Trophoblast cell (in vitro differentiated cells and primary cell): ENCODE measurements around the gene TPK1.

Experiments used
- DNase-seq, 2 donors: peaks; one replicate each; pipeline ENCODE4 v3.0.0-alpha.2; 2016
- H2AFZ ChIP-seq: 2 replicates; pipeline ENCODE4 v1.6.1; 2013; ENCODE audit warnings: low read length, moderate library complexity, mild to moderate bottlenecking; ENCODE audit not compliant: insufficient read depth, poor library complexity
- H2AK5ac ChIP-seq: 2 replicates; pipeline ENCODE4 v1.6.1; 2013; ENCODE audit warnings: mild to moderate bottlenecking, low read length
- H2BK120ac ChIP-seq: 2 replicates; pipeline ENCODE4 v1.6.1; 2013; ENCODE audit warnings: low read length, mild to moderate bottlenecking, moderate library complexity; ENCODE audit not compliant: insufficient read depth, poor library complexity
- H2BK12ac ChIP-seq: 2 replicates; pipeline ENCODE4 v1.6.1; 2013; ENCODE audit warnings: mild to moderate bottlenecking, low read length, moderate library complexity
- H2BK5ac ChIP-seq: 2 replicates; pipeline ENCODE4 v1.6.1; 2013; ENCODE audit warnings: low read length, low read depth, moderate library complexity, mild to moderate bottlenecking; ENCODE audit not compliant: poor library complexity
- H3K14ac ChIP-seq: 2 replicates; pipeline ENCODE4 v1.6.1; 2013; ENCODE audit warnings: mild to moderate bottlenecking, low read length
- H3K18ac ChIP-seq: 2 replicates; pipeline ENCODE4 v1.6.1; 2013; ENCODE audit warnings: mild to moderate bottlenecking, low read length
- H3K23ac ChIP-seq: 2 replicates; pipeline ENCODE4 v1.6.1; 2013; ENCODE audit warnings: low read length
- H3K27ac ChIP-seq: 2 replicates; pipeline ENCODE4 v1.5.1; 2013; ENCODE audit warnings: low read depth, mild to moderate bottlenecking, inconsistent platforms, low read length, moderate library complexity
- H3K27me3 ChIP-seq: 2 replicates; pipeline ENCODE4 v1.6.1; 2013; ENCODE audit warnings: inconsistent platforms, mild to moderate bottlenecking, low read length, moderate library complexity; ENCODE audit not compliant: insufficient read depth
- H3K36me3 ChIP-seq, 2 experiments: 1 replicate in 1 of 2; 2 replicates in 1 of 2; pipeline ENCODE4 v1.6.1; 2013; ENCODE audit warnings: low read length in 2 of 2, mild to moderate bottlenecking in 2 of 2, moderate library complexity in 1 of 2; ENCODE audit not compliant: insufficient read depth in 2 of 2, control insufficient read depth in 1 of 2
- H3K4ac ChIP-seq: 2 replicates; pipeline ENCODE4 v1.6.1; 2013; ENCODE audit warnings: low read depth, mild to moderate bottlenecking, low read length, moderate library complexity
- H3K4me1 ChIP-seq, 2 experiments: 1 replicate in 1 of 2; 2 replicates in 1 of 2; pipeline ENCODE4 v1.6.1; 2013; ENCODE audit warnings: low read length in 2 of 2, mild to moderate bottlenecking in 2 of 2, moderate library complexity in 1 of 2; ENCODE audit not compliant: insufficient read depth in 2 of 2, control insufficient read depth in 1 of 2
- H3K4me2 ChIP-seq: 2 replicates; pipeline ENCODE4 v1.6.1; 2013; ENCODE audit warnings: inconsistent platforms, mild to moderate bottlenecking, low read length, moderate library complexity
- H3K4me3 ChIP-seq: 2 replicates; pipeline ENCODE4 v1.5.1; 2013; ENCODE audit warnings: mild to moderate bottlenecking, low read depth, low read length, inconsistent platforms
- H3K79me1 ChIP-seq: one replicate; pipeline ENCODE4 v1.6.1; 2013; ENCODE audit warnings: low read length
- H3K79me2 ChIP-seq: 2 replicates; pipeline ENCODE4 v1.6.1; 2013; ENCODE audit warnings: low read length, mild to moderate bottlenecking; ENCODE audit not compliant: control insufficient read depth, insufficient read depth, poor library complexity
- H3K9ac ChIP-seq: 2 replicates; pipeline ENCODE4 v1.6.1; 2013; ENCODE audit warnings: mild to moderate bottlenecking, low read length
- H3K9me3 ChIP-seq: 2 replicates; pipeline ENCODE4 v1.6.1; 2013; ENCODE audit warnings: low read depth, mild to moderate bottlenecking, control low read depth, inconsistent platforms, low read length; ENCODE audit not compliant: insufficient read depth
- H4K12ac ChIP-seq: 2 replicates; pipeline ENCODE4 v1.6.1; 2013; ENCODE audit warnings: low read depth, mild to moderate bottlenecking, low read length, moderate library complexity
- H4K8ac ChIP-seq: 2 replicates; pipeline ENCODE4 v1.6.1; 2013; ENCODE audit warnings: low read depth, mild to moderate bottlenecking, low read length, moderate library complexity
- H4K91ac ChIP-seq: one replicate; pipeline ENCODE4 v1.6.1; 2013; ENCODE audit warnings: low read depth, mild to moderate bottlenecking, low read length, moderate library complexity
- WGBS: extraction: QIAGEN DNeasy Blood & Tissue Kit; methylation state at CpG from one replicate; pipeline ENCODE4 v1.1.7; 2013; ENCODE audit warnings: missing lambda C conversion rate; ENCODE audit not compliant: insufficient read length, insufficient coverage; ENCODE audit errors: extremely low coverage; 5-methylcytosine and 5-hydroxymethylcytosine counted together

TPK1 gene

DNA sequence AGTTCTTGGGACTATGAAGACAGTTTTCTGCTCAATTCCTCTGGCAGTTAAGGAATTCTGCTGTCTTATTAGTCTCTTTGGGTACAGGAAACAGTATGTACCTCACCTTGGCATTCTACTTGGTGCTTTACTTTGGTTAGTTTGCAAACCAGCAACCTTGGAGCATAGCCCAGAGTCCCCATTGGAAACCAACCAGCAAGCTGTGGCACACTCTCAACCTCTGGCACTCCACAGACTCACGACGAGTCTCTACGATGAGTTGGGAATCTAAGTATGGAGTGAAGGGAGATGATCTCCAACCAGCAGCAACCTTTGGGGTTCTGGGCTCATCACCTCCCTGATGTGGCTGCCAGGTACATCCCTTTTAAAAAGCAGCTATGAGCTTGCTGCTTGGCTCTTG is 43.8 kb downstream of the TPK1 start:
- Histone ChIP-seq H3K9ac (no peak overlapping the region), H3K36me3 (no peaks in the 10 kb centered on the region), H3K4ac (no peak overlapping the region), H3K4me1 (peaks cover 8% of the 10 kb centered on the region in 2 experiments), H3K79me2 (no peaks in the 10 kb centered on the region), H4K91ac (no peak overlapping the region), H2AK5ac (no peak overlapping the region), H3K79me1 (no peaks in the 10 kb centered on the region), H3K4me3 (no peak overlapping the region), H2AFZ (no peak overlapping the region), H3K23ac (no peak overlapping the region), H2BK5ac (no peak overlapping the region), H3K27ac (no peak overlapping the region), H3K9me3 (peaks cover 3% of the 10 kb centered on the region), H4K8ac (no peak overlapping the region), H2BK120ac (no peak overlapping the region), H2BK12ac (no peak overlapping the region), H3K27me3 (no peaks in the 10 kb centered on the region), H4K12ac (no peak overlapping the region), H3K4me2 (no peak overlapping the region), H3K14ac (no peak overlapping the region), H3K18ac (no peak overlapping the region)
- no CpG with 5 or more reads among the region's 3 CpGs for WGBS
- no peak for DNase-seq

DNA sequence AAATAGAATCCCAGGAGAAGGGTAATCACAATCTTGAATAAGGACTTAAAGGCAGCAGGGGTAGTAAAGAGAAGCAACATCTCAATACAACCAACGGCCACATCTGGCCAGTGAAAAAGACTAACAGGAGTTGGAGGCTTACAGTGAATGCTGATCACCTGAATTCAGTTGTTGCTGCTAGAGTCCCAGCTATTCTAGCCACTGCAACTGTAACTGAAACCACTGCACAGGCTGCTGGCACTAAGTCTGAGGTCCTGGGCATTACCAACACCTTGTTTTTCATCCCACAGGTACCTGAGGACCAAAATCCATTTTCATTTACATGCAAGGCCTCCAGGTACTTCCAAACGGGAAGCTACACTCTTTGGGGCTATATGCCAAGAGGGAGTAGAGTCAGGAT is 44.4 kb downstream of the TPK1 start:
- Histone ChIP-seq H3K4me2 (no peak overlapping the region), H3K27me3 (no peaks in the 10 kb centered on the region), H4K12ac (no peak overlapping the region), H2BK12ac (no peak overlapping the region), H3K4me1 (peaks cover 3% of the 10 kb centered on the region in 2 experiments), H2BK120ac (no peak overlapping the region), H3K4me3 (no peak overlapping the region), H4K91ac (no peak overlapping the region), H3K79me2 (no peaks in the 10 kb centered on the region), H3K14ac (no peak overlapping the region), H3K9me3 (peaks cover under 1% of the 10 kb centered on the region), H2AFZ (no peak overlapping the region), H2BK5ac (no peak overlapping the region), H4K8ac (no peak overlapping the region), H3K36me3 (no peaks in the 10 kb centered on the region), H3K18ac (no peak overlapping the region), H3K23ac (no peak overlapping the region), H2AK5ac (no peak overlapping the region), H3K9ac (no peak overlapping the region), H3K79me1 (no peaks in the 10 kb centered on the region), H3K27ac (no peak overlapping the region), H3K4ac (no peak overlapping the region)
- DNase-seq, result no peak
- no CpG with 5 or more reads among the region's 2 CpGs for WGBS

DNA sequence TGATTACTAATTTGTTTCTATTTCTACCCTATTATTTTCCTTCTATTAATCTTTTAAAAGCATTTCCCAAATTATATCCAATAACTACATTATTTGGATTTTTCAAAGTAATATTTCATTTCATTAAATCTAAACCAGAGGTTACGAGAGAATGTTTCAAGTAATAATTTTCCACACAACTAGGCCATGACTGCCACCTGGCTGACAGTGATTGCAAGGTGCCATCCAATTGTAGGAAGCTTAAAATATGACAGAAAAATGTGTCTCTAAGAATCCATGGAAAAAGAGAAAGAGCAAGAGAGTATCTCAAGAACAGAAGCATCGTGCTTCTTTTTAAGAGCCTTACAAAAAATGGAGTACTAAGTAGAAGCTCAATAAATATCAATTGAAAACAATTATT is 48.7 kb downstream of the TPK1 start:
- H3K27me3 ChIP-seq, result no peaks in the 10 kb centered on the region
- H3K9me3 ChIP-seq, result no peaks in the 10 kb centered on the region
- H2BK5ac ChIP-seq, result no peak overlapping the region
- WGBS, result no CpG with 5 or more reads among the region's 2 CpGs
- H3K4me3 ChIP-seq, result no peak overlapping the region
- no peak overlapping the region for H4K91ac ChIP-seq
- no peak overlapping the region for H3K18ac ChIP-seq
- no peak overlapping the region for H3K9ac ChIP-seq
- no peaks in the 10 kb centered on the region for H3K79me1 ChIP-seq
- H4K8ac ChIP-seq, result no peak overlapping the region
- H3K4me2 ChIP-seq, result no peak overlapping the region
- no peak overlapping the region for H2AFZ ChIP-seq
- no peaks in the 10 kb centered on the region for H3K36me3 ChIP-seq
- H3K23ac ChIP-seq, result no peak overlapping the region
- peak in 1 of 2 donors; percentile 32 for DNase-seq
- H2BK12ac ChIP-seq, result no peak overlapping the region
- H4K12ac ChIP-seq, result no peak overlapping the region
- H2BK120ac ChIP-seq, result no peak overlapping the region
- H2AK5ac ChIP-seq, result no peak overlapping the region
- H3K4me1 ChIP-seq, result no peaks in the 10 kb centered on the region
- no peak overlapping the region for H3K4ac ChIP-seq
- H3K14ac ChIP-seq, result no peak overlapping the region
- no peaks in the 10 kb centered on the region for H3K79me2 ChIP-seq
- no peak overlapping the region for H3K27ac ChIP-seq

DNA sequence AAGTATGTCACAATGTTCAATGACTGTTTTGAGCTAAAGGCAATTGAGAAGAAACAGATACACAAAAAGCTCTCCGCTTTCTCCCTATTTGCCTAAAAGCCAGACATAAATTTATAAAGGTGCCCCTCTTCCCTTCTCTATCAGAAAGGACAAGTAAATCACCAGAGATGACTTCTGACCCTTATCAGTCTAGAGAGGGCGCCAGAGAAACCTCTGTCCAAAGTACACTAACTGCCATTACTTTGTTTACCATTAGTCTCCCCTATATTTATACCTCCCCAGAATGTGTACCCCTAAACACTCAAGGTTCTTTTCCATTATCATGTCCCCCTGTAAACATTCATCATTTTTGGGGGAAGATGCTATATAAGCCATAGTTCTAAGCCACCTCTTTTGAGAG is 49.3 kb downstream of the TPK1 start:
- no peak overlapping the region for H4K91ac ChIP-seq
- DNase-seq, result no peak
- H4K12ac ChIP-seq, result no peak overlapping the region
- H2BK120ac ChIP-seq, result no peak overlapping the region
- no peaks in the 10 kb centered on the region for H3K4me1 ChIP-seq
- no peaks in the 10 kb centered on the region for H3K79me2 ChIP-seq
- H2AFZ ChIP-seq, result no peak overlapping the region
- H3K27me3 ChIP-seq, result no peaks in the 10 kb centered on the region
- no peak overlapping the region for H2BK12ac ChIP-seq
- no peak overlapping the region for H3K4me2 ChIP-seq
- no CpG with 5 or more reads among the region's 2 CpGs for WGBS
- no peaks in the 10 kb centered on the region for H3K9me3 ChIP-seq
- no peak overlapping the region for H3K18ac ChIP-seq
- H3K9ac ChIP-seq, result no peak overlapping the region
- no peak overlapping the region for H2AK5ac ChIP-seq
- H3K4ac ChIP-seq, result no peak overlapping the region
- no peak overlapping the region for H3K23ac ChIP-seq
- H3K36me3 ChIP-seq, result no peaks in the 10 kb centered on the region
- no peaks in the 10 kb centered on the region for H3K79me1 ChIP-seq
- H3K4me3 ChIP-seq, result no peak overlapping the region
- no peak overlapping the region for H3K14ac ChIP-seq
- H4K8ac ChIP-seq, result no peak overlapping the region
- no peak overlapping the region for H2BK5ac ChIP-seq
- no peak overlapping the region for H3K27ac ChIP-seq
